ENCODE data around the gene CMIP. TPM values are rescaled to one million over a fixed set of nuclear protein-coding genes. Genes with fewer than 3 reads are reported as not detected.
A peak's percentile ranks its signal among the peaks of the same experiment; 100 is the strongest.

Gene CMIP
- total RNA-seq, 1 experiment from 2014 or later = 48.2 TPM

GRCh38 chr16:81645266-81645694 lies 200.7 kb downstream of the CMIP start:
- Histone ChIP-seq H3K23ac (ENCODE audit: insufficient read length, low read depth, low read length) (no peak overlapping the region), H3K4ac (ENCODE audit: low read depth, low read length) (no peak overlapping the region), H3K18ac (ENCODE audit: insufficient read length, low read depth, low read length) (no peak overlapping the region), H4K20me1 (ENCODE audit: control insufficient read depth, insufficient read depth, insufficient read length) (peaks cover 4% of the 10 kb centered on the region), H2BK12ac (ENCODE audit: insufficient read length, low read depth, low read length) (no peak overlapping the region), H3K23me2 (ENCODE audit: insufficient read length, low read depth, low read length, poor library complexity, severe bottlenecking) (peaks cover 3% of the 10 kb centered on the region), H3K4me2 (ENCODE audit: insufficient read depth, insufficient read length, low read length) (no peak overlapping the region), H2AK5ac (ENCODE audit: insufficient read length, low read length) (no peak overlapping the region), H3K79me2 (ENCODE audit: insufficient read depth, low read length) (no peaks in the 10 kb centered on the region), H2AFZ (ENCODE audit: low read length) (no peak overlapping the region), H2BK15ac (ENCODE audit: low read depth, low read length) (no peak overlapping the region), H4K91ac (ENCODE audit: insufficient read length, low read depth, low read length) (no peak overlapping the region), H2BK20ac (ENCODE audit: low read depth, low read length, poor library complexity, severe bottlenecking) (no peak overlapping the region), H2BK120ac (ENCODE audit: low read depth, low read length, poor library complexity, severe bottlenecking) (no peak overlapping the region), H3T11ph (ENCODE audit: low read length) (no peak overlapping the region), H3K27ac (ENCODE audit: insufficient read length, low read depth, low read length) (no peak overlapping the region), H3K27me3 (ENCODE audit: insufficient read depth, low read length) (no peaks in the 10 kb centered on the region), H3K79me1 (ENCODE audit: insufficient read depth, low read depth, low read length, poor library complexity, severe bottlenecking) (no peaks in the 10 kb centered on the region), H3K56ac (ENCODE audit: insufficient read length, low read depth, low read length) (no peak overlapping the region), H2BK5ac (ENCODE audit: insufficient read length, low read length) (no peak overlapping the region), H3K14ac (ENCODE audit: insufficient read depth, low read length) (0 out of 2 replicates have a peak overlapping the region, but pooled peaks have one; percentile 1), H3K4me1 (ENCODE audit: insufficient read depth, low read length) (peaks cover 4% of the 10 kb centered on the region; the same call in 1 of the 2 replicates), H4K5ac (ENCODE audit: insufficient read length, low read depth, low read length) (no peak overlapping the region), H4K8ac (replicated peaks; ENCODE audit: insufficient read length, low read depth, low read length) (no peak overlapping the region), H3K9ac (ENCODE audit: extremely low read depth, insufficient read length, low read length) (no peak overlapping the region), H3K9me3 (ENCODE audit: control insufficient read depth, low read depth, low read length) (no peaks in the 10 kb centered on the region)
- peaks cover 0 to 1% (median 0%) of the 10 kb centered on the region in 3 experiments; a peak in 2 of 7 replicates for H3K36me3 Mint-ChIP-seq (ENCODE audit: insufficient read depth in 1 of 3, low read depth in 3 of 3)
- peaks cover 25 to 44% of the 10 kb centered on the region in 2 experiments for H3K4me1 Mint-ChIP-seq
- WGBS (ENCODE audit: extremely low coverage, insufficient read length, low lambda C conversion rate) = no CpG with 5 or more reads among the region's 20 CpGs
- no peak overlapping the region for H3K4me3 Mint-ChIP-seq
- no peak overlapping the region for H3K27ac Mint-ChIP-seq
- DNase-seq = peak; percentile 51
- H3K9me3 Mint-ChIP-seq = no peaks in the 10 kb centered on the region
- H3K27me3 Mint-ChIP-seq (ENCODE audit: low read depth) = no peaks in the 10 kb centered on the region
- TF ChIP-seq CTCF (conservative IDR thresholded peaks at IDR 0.05) = no peak

Measured in H9 (cell line).